ENCODE data around the gene ITPR3. TPM values are rescaled to one million over a fixed set of nuclear protein-coding genes. Genes with fewer than 3 reads are reported as not detected.

Gene ITPR3
- total and polyA plus RNA-seq, 7 donors: 7.7 to 75.3 (median 10.2) TPM

- intact Hi-C loops (cut with DNase I): no loop called here
- WGBS, 2 donors: 22 to 63% methylated on average over 3 of the region's 3 CpGs
These were observed 17.4 kb downstream of the ITPR3 start for GRCh38 chr6:33638556-33638955.

GRCh38 chr6:33639559-33639958, 18.4 kb downstream of the ITPR3 start:
- Histone ChIP-seq H3K4me3 (no peak overlapping the region), H3K36me3 (no peaks in the 10 kb centered on the region), H3K4me1 (peaks cover 0 to 5% (median under 1%) of the 10 kb centered on the region in 4 donors), H3K9me3 (no peaks in the 10 kb centered on the region), H3K27me3 (peaks cover 0 to 7% (median 4%) of the 10 kb centered on the region in 3 donors), H3K27ac (no peak overlapping the region)
- TF ChIP-seq POLR2AphosphoS5 (IDR thresholded peaks at IDR 0.05): no peak
- TF ChIP-seq EP300 (IDR thresholded peaks at IDR 0.05): no peak
- no peak for TF ChIP-seq POLR2A (IDR thresholded peaks at IDR 0.05)
- TF ChIP-seq CTCF (IDR thresholded peaks at IDR 0.05): no peak
- intact Hi-C loops (cut with DNase I): no loop called here
- DNase-seq: no peak
- WGBS, 2 donors: 97 to 99% methylated on average over 1 of the region's 1 CpG

More at GRCh38 chr6:33638556-33638955, 17.4 kb downstream of the ITPR3 start:
- Histone ChIP-seq H3K4me3 (no peak overlapping the region), H3K9me3 (no peaks in the 10 kb centered on the region), H3K27me3 (peaks cover 0 to 16% (median 12%) of the 10 kb centered on the region in 3 donors), H3K4me1 (peaks cover 0 to 13% (median 9%) of the 10 kb centered on the region in 4 donors), H3K36me3 (no peaks in the 10 kb centered on the region), H3K27ac (no peak overlapping the region)
- DNase-seq: no peak
- TF ChIP-seq CTCF (IDR thresholded peaks at IDR 0.05): no peak
- no peak for TF ChIP-seq POLR2AphosphoS5 (IDR thresholded peaks at IDR 0.05)
- no peak for TF ChIP-seq EP300 (IDR thresholded peaks at IDR 0.05)
- no peak for TF ChIP-seq POLR2A (IDR thresholded peaks at IDR 0.05)

- Histone ChIP-seq H3K27me3 (peaks cover 0 to 4% (median 0%) of the 10 kb centered on the region in 3 donors), H3K4me3 (no peak overlapping the region), H3K9me3 (no peaks in the 10 kb centered on the region), H3K4me1 (no peaks in the 10 kb centered on the region), H3K27ac (no peak overlapping the region), H3K36me3 (no peaks in the 10 kb centered on the region)
- intact Hi-C loops (cut with DNase I): no loop called here
- no peak for DNase-seq
- 90% methylated on average over 13 of the region's 13 CpGs for WGBS, 2 donors
- TF ChIP-seq POLR2A (IDR thresholded peaks at IDR 0.05): no peak
- TF ChIP-seq CTCF (IDR thresholded peaks at IDR 0.05): no peak
- no peak for TF ChIP-seq EP300 (IDR thresholded peaks at IDR 0.05)
- no peak for TF ChIP-seq POLR2AphosphoS5 (IDR thresholded peaks at IDR 0.05)
These were observed 19.2 kb downstream of the ITPR3 start for GRCh38 chr6:33640361-33640760.

GRCh38 chr6:33641144-33641543, 20.0 kb downstream of the ITPR3 start:
- no peaks in the 10 kb centered on the region for H3K9me3 ChIP-seq
- no peak for DNase-seq
- H3K4me1 ChIP-seq: no peaks in the 10 kb centered on the region
- peak overlapping the region in 2 of 4 donors; percentile 31 to 35 for H3K27ac ChIP-seq
- TF ChIP-seq EP300 (IDR thresholded peaks at IDR 0.05): no peak
- TF ChIP-seq CTCF (IDR thresholded peaks at IDR 0.05): no peak
- no peak for TF ChIP-seq POLR2AphosphoS5 (IDR thresholded peaks at IDR 0.05)
- TF ChIP-seq POLR2A (IDR thresholded peaks at IDR 0.05): no peak
- H3K27me3 ChIP-seq: no peaks in the 10 kb centered on the region
- H3K4me3 ChIP-seq: no peak overlapping the region
- intact Hi-C loops (cut with DNase I): no loop called here
- 88 to 93% methylated on average over 15 of the region's 15 CpGs for WGBS, 2 donors
- no peaks in the 10 kb centered on the region for H3K36me3 ChIP-seq

GRCh38 chr6:33641602-33642001, 20.5 kb downstream of the ITPR3 start:
- DNase-seq: no peak
- Histone ChIP-seq H3K4me3 (no peak overlapping the region), H3K36me3 (no peaks in the 10 kb centered on the region), H3K27ac (no peak overlapping the region), H3K27me3 (no peaks in the 10 kb centered on the region), H3K4me1 (no peaks in the 10 kb centered on the region), H3K9me3 (no peaks in the 10 kb centered on the region)
- 89% methylated on average over 7 of the region's 7 CpGs for WGBS, 2 donors
- intact Hi-C loops (cut with DNase I): no loop called here
- TF ChIP-seq EP300 (IDR thresholded peaks at IDR 0.05) (no peak), POLR2AphosphoS5 (IDR thresholded peaks at IDR 0.05) (no peak)

Data from sigmoid colon (tissue), 7 donors.